Epithelial cell of esophagus (primary cell): ENCODE data around the gene SYMPK.

Experiments
- DNase-seq: peaks from one replicate; pipeline ENCODE4 v3.0.0; 2010; ENCODE audit warnings: low read depth
- H3K4me3 ChIP-seq: 2 replicates; pipeline ENCODE4 v1.5.1; 2011; ENCODE audit warnings: mild to moderate bottlenecking, low read length, control low read depth
- TF ChIP-seq, protein P1 (sequence below): IDR thresholded peaks from 2 replicates; pipeline ENCODE4 v1.5.1; 2011; ENCODE audit warnings: low read depth, mild to moderate bottlenecking, low read length, control low read depth, inconsistent platforms; ENCODE audit not compliant: insufficient read depth; ENCODE audit errors: missing control alignments

SYMPK gene

DNA sequence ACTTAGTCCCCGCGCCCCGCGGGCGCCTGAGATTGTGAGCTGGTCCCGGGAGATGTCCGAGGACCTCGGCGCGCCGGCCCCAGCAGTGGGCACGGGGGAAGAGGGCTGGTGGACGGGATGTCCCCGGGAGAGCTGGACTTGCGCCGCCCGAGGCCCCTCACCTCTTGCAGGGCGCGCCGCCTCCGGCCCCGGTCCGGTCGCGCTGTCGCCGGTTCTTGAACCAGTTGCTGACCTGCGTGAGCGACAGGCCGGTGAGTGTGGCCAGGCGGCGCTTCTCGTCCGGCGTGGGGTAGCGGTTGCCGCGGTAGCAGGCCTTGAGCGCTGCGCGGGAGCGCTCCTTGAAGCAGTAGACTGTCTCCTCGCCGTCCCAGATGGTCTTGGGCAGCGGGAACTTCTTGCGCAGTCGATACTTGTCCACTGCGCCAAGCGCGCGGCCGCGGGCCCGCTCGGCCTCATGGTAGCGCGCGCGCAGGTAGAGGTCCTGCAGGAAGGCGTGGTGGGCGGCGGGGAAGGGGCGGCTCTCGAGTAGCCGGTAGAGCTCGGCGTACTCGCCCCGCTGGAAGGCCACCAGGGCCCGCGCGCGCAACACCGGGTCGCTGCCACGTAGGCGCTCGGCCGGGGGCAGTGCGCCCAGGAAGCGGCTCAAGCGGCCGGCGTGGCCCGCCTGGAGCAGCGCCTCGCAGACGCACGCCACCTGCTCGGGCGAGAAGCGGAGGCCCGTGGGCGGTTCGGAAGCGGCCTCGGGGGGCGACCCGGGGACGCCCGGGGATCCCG is 94.9 kb downstream of the SYMPK start:
- H3K4me3 ChIP-seq = peak overlapping the region; percentile 81
- DNase-seq = peak; percentile 72
- TF ChIP-seq, protein P1, sequence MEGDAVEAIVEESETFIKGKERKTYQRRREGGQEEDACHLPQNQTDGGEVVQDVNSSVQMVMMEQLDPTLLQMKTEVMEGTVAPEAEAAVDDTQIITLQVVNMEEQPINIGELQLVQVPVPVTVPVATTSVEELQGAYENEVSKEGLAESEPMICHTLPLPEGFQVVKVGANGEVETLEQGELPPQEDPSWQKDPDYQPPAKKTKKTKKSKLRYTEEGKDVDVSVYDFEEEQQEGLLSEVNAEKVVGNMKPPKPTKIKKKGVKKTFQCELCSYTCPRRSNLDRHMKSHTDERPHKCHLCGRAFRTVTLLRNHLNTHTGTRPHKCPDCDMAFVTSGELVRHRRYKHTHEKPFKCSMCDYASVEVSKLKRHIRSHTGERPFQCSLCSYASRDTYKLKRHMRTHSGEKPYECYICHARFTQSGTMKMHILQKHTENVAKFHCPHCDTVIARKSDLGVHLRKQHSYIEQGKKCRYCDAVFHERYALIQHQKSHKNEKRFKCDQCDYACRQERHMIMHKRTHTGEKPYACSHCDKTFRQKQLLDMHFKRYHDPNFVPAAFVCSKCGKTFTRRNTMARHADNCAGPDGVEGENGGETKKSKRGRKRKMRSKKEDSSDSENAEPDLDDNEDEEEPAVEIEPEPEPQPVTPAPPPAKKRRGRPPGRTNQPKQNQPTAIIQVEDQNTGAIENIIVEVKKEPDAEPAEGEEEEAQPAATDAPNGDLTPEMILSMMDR = no peak

DNA sequence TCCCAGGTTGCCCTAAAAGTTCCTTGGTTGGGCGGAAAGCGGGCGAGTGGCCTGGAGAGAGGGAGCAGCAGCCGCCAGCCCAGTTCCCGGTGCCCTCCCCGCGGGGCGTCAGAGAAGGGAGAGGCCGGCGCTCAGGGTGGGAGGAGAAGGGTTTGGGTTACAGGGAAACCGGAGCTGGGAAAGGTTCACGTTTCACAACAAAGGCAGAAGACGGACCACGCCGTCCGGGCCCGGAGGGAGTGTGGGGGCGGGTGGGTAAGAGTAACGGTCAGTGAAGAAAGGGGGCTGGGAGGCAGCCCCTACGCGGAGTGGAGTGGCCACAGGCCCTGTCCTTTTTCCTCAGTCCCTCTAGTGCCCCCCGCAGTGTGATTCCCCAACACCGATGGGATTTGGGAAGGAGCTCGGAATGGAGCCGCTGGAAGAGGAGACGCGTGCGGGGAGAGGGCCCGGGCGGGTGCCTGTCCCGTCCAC is 95.5 kb downstream of the SYMPK start:
- peak; percentile 83 for DNase-seq
- H3K4me3 ChIP-seq = peak overlapping the region; percentile 81
- TF ChIP-seq, protein P1 = no peak

DNA sequence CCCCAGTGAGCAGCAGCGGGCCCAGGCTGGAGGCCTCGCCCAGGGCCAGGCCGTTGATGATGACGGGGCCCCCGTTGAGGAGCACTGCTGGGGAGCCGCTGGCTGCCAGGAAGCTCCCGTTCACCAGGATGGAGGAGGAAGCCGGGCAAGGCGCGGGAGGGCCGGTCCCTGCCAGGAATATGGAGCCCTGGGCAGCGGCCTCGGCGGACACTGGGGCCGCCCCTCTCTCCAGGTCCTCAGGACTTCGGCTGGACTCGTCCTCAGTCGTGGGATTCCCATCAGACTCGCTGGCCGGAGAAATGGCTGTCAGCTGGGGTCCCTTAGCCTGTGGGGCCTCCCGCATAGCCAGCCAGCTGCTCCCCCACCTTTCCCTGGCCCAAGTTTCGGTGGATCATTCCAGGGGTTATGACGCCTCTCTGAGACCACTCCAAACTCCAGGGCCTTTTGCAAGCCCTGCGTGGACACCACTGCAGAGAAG is 96.0 kb downstream of the SYMPK start:
- peak; percentile 22 for DNase-seq
- TF ChIP-seq, protein P1 = no peak
- H3K4me3 ChIP-seq = peak overlapping the region; percentile 81

DNA sequence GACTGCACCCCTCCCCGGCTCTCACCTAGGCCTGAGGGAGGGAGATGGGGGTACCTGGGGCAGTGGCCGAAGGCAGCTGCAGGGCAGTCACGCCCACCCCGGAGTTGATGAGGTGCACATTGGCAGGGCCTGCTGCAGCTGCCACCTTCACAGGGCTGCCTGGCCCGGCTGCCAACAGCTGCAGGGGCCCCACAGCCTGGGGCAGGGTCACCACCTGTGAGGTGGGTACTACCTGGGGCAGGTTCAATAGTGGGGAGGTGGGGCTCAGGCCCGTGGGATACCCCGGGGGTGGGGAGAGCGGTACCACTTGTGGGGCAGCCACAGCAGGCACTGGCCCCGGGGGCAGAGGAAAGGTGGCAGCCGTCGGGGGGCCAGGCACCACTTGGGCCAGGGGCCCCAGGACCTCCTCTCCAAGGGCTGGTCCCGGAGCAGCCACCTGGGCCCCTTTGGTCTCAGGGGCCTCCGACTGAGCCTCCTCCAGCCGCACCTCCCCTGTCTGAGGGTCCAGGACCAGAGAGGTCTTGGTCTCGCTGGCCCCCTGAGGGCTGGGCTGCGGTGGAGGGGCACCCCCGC is 96.6 kb downstream of the SYMPK start:
- TF ChIP-seq, protein P1 = no peak
- DNase-seq = no peak
- peak overlapping the region; percentile 81 for H3K4me3 ChIP-seq

DNA sequence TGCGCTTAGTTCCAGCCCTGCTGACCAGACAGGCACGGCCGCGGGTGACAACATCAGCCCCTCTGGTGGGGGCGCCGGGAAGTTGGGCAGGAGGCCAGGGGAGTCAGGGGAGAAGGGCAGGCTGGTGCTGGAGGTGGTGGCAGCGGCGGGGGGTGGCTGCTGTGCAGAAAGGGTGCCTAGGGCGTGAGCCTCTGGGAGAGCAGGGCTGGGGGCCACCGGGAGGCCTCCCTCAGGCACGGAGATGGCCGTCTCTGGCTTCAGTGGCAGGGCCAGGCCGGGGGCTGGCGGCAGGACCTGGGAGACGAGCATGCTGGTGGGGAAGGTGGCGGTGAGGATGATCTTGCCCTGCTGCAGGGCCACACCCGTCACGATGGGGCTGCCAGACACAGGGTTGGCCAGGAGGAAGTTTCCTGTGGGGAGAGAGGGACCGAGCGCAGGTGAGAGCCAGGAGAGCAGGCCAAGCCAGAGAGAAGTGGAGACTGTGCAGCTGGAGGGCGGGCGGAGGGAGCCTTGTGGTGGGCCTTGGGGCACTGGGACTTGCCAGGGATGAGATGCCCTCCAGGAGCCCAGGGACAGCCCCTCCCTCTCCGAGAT is 97.1 kb downstream of the SYMPK start:
- H3K4me3 ChIP-seq = no peak overlapping the region
- DNase-seq = no peak

More for the DNA sequence above, 97.1 kb downstream of the SYMPK start:
- TF ChIP-seq, protein P1 = no peak
